Activated CD4-positive, alpha-beta T cell treated with anti-CD3 and anti-CD28 coated beads for 36 hours (primary cell): ENCODE results near the gene GLCE. TPM values are rescaled to one million over a fixed set of nuclear protein-coding genes. Genes with fewer than 3 reads are reported as not detected.
"Not testable (repeated sequence)": the region's sequence is repeated elsewhere in the genome, so short reads cannot be mapped to it uniquely, and the experiment has no call there.

Experiments used
- ATAC-seq: fragments of 200-7000 bp; cut with Tn5 transposase; one replicate; pipeline ENCODE4 v1.10.0; 2021; ENCODE audit warnings: mild to moderate bottlenecking, moderate library complexity
- CTCF ChIA-PET: fragments of 350-600 bp; sonication (Branson Sonifier 250); formaldehyde crosslinking; loops from one replicate; lab custom pipeline; 2021; ENCODE audit warnings: antibody characterized with exemption; lab: Charles Lee
- POLR2A ChIA-PET: fragments of 350-600 bp; sonication (Branson Sonifier 250); formaldehyde crosslinking; loops from one replicate; lab custom pipeline; 2021; ENCODE audit warnings: antibody characterized with exemption, inconsistent platforms; lab: Charles Lee
- DNase-seq: peaks from one replicate; pipeline ENCODE4 v3.0.0-alpha.2; 2020
- H3K27ac Mint-ChIP-seq: one replicate; pipeline ENCODE4 v1.8.0; 2021; ENCODE audit warnings: mixed read lengths
- H3K27me3 Mint-ChIP-seq: one replicate; pipeline ENCODE4 v1.8.0; 2021; ENCODE audit warnings: mixed read lengths
- H3K36me3 Mint-ChIP-seq: one replicate; pipeline ENCODE4 v1.8.0; 2021; ENCODE audit warnings: low read depth, mixed read lengths
- H3K4me1 Mint-ChIP-seq: one replicate; pipeline ENCODE4 v1.8.0; 2021; ENCODE audit warnings: mixed read lengths
- H3K4me3 Mint-ChIP-seq: one replicate; pipeline ENCODE4 v1.8.0; 2021; ENCODE audit warnings: mild to moderate bottlenecking, moderate library complexity, mixed read lengths
- H3K9me3 Mint-ChIP-seq: one replicate; pipeline ENCODE4 v1.8.0; 2021; ENCODE audit warnings: low read depth, mixed read lengths
- intact Hi-C, 2 experiments: fragments of 100-400 bp; cut with DNase I in 1 of 2; cut with micrococcal nuclease in 1 of 2; formaldehyde crosslinking; loops; one replicate each; pipeline versions ENCODE4 v1.14.2 to v1.15.1; 2022 to 2024; cut with DNase I, micrococcal nuclease
- total RNA-seq, 2 experiments: library from RNA; stranded (reverse); gene quantifications; one replicate each; pipeline ENCODE4 v1.2.3, GENCODE V29; 2021

The GLCE gene
- total RNA-seq, 2 experiments from 2014 or later: 3.6 to 4.2 TPM

GRCh38 chr15:69163141-69163669 is 2.8 kb downstream of the GLCE start:
- intact Hi-C loops: loop anchor here (5.0 to 10.0 kb wide), 4 partner anchors 229 to 1108 kb away; partner anchors contain the start of genes FEM1B (in 1 of the 2), PIAS1 (in 1 of the 2) and TLE3 (in 1 of the 2)
- no peaks in the 10 kb centered on the region for H3K27me3 Mint-ChIP-seq
- no peaks in the 10 kb centered on the region for H3K36me3 Mint-ChIP-seq
- ChIA-PET CTCF (no interaction called here), POLR2A (no interaction called here)
- no peak overlapping the region for H3K27ac Mint-ChIP-seq
- H3K9me3 Mint-ChIP-seq: no peaks in the 10 kb centered on the region
- no peak overlapping the region for H3K4me3 Mint-ChIP-seq
- DNase-seq: no peak
- peaks cover 16% of the 10 kb centered on the region for H3K4me1 Mint-ChIP-seq
- ATAC-seq: no peak

- ChIA-PET CTCF (interaction anchor here (0.8 kb wide), 1 partner anchor 19 kb away, joined by 3 read pairs; no protein-coding TSS in a partner anchor), POLR2A (no interaction called here)
- H3K36me3 Mint-ChIP-seq: no peaks in the 10 kb centered on the region
These were observed 4.6 kb downstream of the GLCE start for GRCh38 chr15:69164807-69165636.

GRCh38 chr15:69165637-69166025 is 5.2 kb downstream of the GLCE start:
- intact Hi-C loops: loop anchor here in 1 of 2 experiments (10.0 kb wide), 1 partner anchor 1111 kb away; the partner anchor contains the start of gene PIAS1
- Mint-ChIP-seq H3K27ac (no peak overlapping the region), H3K4me1 (peaks cover 11% of the 10 kb centered on the region), H3K36me3 (no peaks in the 10 kb centered on the region), H3K4me3 (no peak overlapping the region), H3K27me3 (no peaks in the 10 kb centered on the region), H3K9me3 (no peaks in the 10 kb centered on the region)
- ATAC-seq: no peak
- CTCF ChIA-PET: no interaction called here
- POLR2A ChIA-PET: no interaction called here
- no peak for DNase-seq

More at GRCh38 chr15:69164807-69165636, 4.6 kb downstream of the GLCE start:
- DNase-seq (no peak), ATAC-seq (no peak)
- Mint-ChIP-seq H3K4me3 (no peak overlapping the region), H3K27me3 (no peaks in the 10 kb centered on the region), H3K4me1 (peaks cover 11% of the 10 kb centered on the region), H3K9me3 (no peaks in the 10 kb centered on the region), H3K27ac (no peak overlapping the region)
- intact Hi-C loops: loop anchor here (5.0 to 10.0 kb wide), 4 partner anchors 227 to 1110 kb away; partner anchors contain the start of genes FEM1B (in 1 of the 2), PIAS1 (in 1 of the 2) and TLE3 (in 1 of the 2)

GRCh38 chr15:69167218-69167846 is 6.9 kb downstream of the GLCE start:
- Mint-ChIP-seq H3K36me3 (no peaks in the 10 kb centered on the region), H3K27me3 (no peaks in the 10 kb centered on the region), H3K9me3 (no peaks in the 10 kb centered on the region), H3K27ac (no peak overlapping the region), H3K4me3 (no peak overlapping the region), H3K4me1 (peaks cover 5% of the 10 kb centered on the region)
- POLR2A ChIA-PET: no interaction called here
- intact Hi-C loops: loop anchor here in 1 of 2 experiments (10.0 kb wide), 1 partner anchor 1113 kb away; the partner anchor contains the start of gene PIAS1
- ATAC-seq (no peak), DNase-seq (no peak)
- CTCF ChIA-PET: no interaction called here

- DNase-seq, H3K27ac Mint-ChIP-seq, POLR2A ChIA-PET, H3K9me3 Mint-ChIP-seq, CTCF ChIA-PET, H3K27me3 Mint-ChIP-seq, H3K36me3 Mint-ChIP-seq, ATAC-seq, H3K4me3 Mint-ChIP-seq, H3K4me1 Mint-ChIP-seq: not testable (repeated sequence)
- intact Hi-C loops: loop anchor here in 1 of 2 experiments (10.0 kb wide), 1 partner anchor 1114 kb away; the partner anchor contains the start of gene PIAS1
These were observed 7.9 kb downstream of the GLCE start for GRCh38 chr15:69168361-69168760.

GRCh38 chr15:69169540-69169939 is 9.1 kb downstream of the GLCE start:
- CTCF ChIA-PET, H3K27ac Mint-ChIP-seq, POLR2A ChIA-PET, H3K27me3 Mint-ChIP-seq, H3K4me1 Mint-ChIP-seq, H3K4me3 Mint-ChIP-seq, ATAC-seq, H3K9me3 Mint-ChIP-seq, DNase-seq, H3K36me3 Mint-ChIP-seq: not testable (repeated sequence)
- intact Hi-C loops: loop anchor here in 1 of 2 experiments (10.0 kb wide), 1 partner anchor 1115 kb away; the partner anchor contains the start of gene PIAS1

GRCh38 chr15:69170597-69170996 is 10.2 kb downstream of the GLCE start:
- ATAC-seq: no peak
- intact Hi-C loops: no loop called here
- H3K4me3 Mint-ChIP-seq: no peak overlapping the region
- H3K36me3 Mint-ChIP-seq: no peaks in the 10 kb centered on the region
- ChIA-PET CTCF (interaction anchor here (0.7 kb wide), 2 partner anchors 21 to 276 kb away, joined by 4 read pairs; no protein-coding TSS in a partner anchor), POLR2A (no interaction called here)
- no peaks in the 10 kb centered on the region for H3K27me3 Mint-ChIP-seq
- no peak for DNase-seq
- H3K4me1 Mint-ChIP-seq: no peaks in the 10 kb centered on the region
- H3K27ac Mint-ChIP-seq: no peak overlapping the region
- H3K9me3 Mint-ChIP-seq: no peaks in the 10 kb centered on the region

GRCh38 chr15:69172847-69173246 is 12.4 kb downstream of the GLCE start:
- no peaks in the 10 kb centered on the region for H3K9me3 Mint-ChIP-seq
- no peak overlapping the region for H3K4me3 Mint-ChIP-seq
- DNase-seq (no peak), ATAC-seq (no peak)
- no peaks in the 10 kb centered on the region for H3K36me3 Mint-ChIP-seq
- H3K27me3 Mint-ChIP-seq: no peaks in the 10 kb centered on the region
- intact Hi-C loops: no loop called here
- ChIA-PET CTCF (no interaction called here), POLR2A (no interaction called here)
- H3K4me1 Mint-ChIP-seq: no peaks in the 10 kb centered on the region
- no peak overlapping the region for H3K27ac Mint-ChIP-seq

- H3K36me3 Mint-ChIP-seq: no peaks in the 10 kb centered on the region
- no peak overlapping the region for H3K27ac Mint-ChIP-seq
- DNase-seq (no peak), ATAC-seq (no peak)
- POLR2A ChIA-PET: no interaction called here
- intact Hi-C loops: no loop called here
- no peaks in the 10 kb centered on the region for H3K9me3 Mint-ChIP-seq
- no peaks in the 10 kb centered on the region for H3K4me1 Mint-ChIP-seq
- no peaks in the 10 kb centered on the region for H3K27me3 Mint-ChIP-seq
- no peak overlapping the region for H3K4me3 Mint-ChIP-seq
- CTCF ChIA-PET: interaction anchor here (1.3 kb wide), 1 partner anchor 29 kb away, joined by 3 read pairs; no protein-coding TSS in a partner anchor
These were observed 15.1 kb downstream of the GLCE start for GRCh38 chr15:69175536-69175935.

- Mint-ChIP-seq H3K4me1 (no peaks in the 10 kb centered on the region), H3K27me3 (no peaks in the 10 kb centered on the region), H3K27ac (no peak overlapping the region), H3K4me3 (no peak overlapping the region), H3K9me3 (no peaks in the 10 kb centered on the region), H3K36me3 (no peaks in the 10 kb centered on the region)
- DNase-seq (no peak), ATAC-seq (no peak)
- ChIA-PET POLR2A (no interaction called here), CTCF (no interaction called here)
- intact Hi-C loops: no loop called here
These were observed 21.0 kb downstream of the GLCE start for GRCh38 chr15:69181424-69181823.

GRCh38 chr15:69185216-69185615 is 24.8 kb downstream of the GLCE start:
- Mint-ChIP-seq H3K4me3 (no peak overlapping the region), H3K27me3 (no peaks in the 10 kb centered on the region), H3K27ac (no peak overlapping the region), H3K9me3 (peaks cover 5% of the 10 kb centered on the region), H3K4me1 (no peaks in the 10 kb centered on the region), H3K36me3 (peaks cover 4% of the 10 kb centered on the region)
- ATAC-seq (no peak), DNase-seq (no peak)
- ChIA-PET CTCF (no interaction called here), POLR2A (interaction anchor here (0.5 kb wide), 1 partner anchor 23 kb away, joined by 3 read pairs; no protein-coding TSS in a partner anchor)
- intact Hi-C loops: no loop called here
